ENCODE results near the gene DAAM1.

DNA sequence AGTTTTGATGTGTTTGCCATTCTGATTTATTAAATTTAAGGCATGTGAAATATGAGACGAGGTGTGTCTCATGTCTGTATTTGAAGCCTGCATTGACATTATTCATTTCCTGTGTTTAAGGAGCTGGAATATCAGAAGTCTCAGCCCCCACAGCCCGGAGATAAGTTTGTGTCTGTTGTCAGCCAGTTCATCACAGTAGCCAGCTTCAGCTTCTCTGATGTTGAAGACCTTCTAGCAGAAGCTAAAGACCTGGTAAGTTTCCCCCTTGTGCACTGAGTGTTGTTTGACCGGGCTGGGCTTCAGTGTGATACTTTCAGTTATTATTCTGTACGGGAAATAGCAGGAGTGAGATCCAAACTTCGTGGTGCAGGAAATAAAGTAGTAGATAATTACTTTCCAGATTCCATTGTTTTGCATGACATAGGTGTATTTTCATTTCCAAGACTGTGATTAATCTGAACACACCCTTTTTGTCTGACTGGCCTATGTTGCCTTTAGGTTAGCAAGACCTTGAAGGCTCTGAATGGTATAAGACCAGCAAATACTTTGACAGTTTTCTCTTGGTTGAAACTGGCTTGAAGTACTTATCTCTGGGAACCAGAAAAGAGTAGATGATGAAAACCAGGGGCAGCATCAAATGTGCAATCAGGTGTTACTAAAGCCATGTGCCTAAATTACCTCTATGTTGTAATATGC is 175.2 kb downstream of the DAAM1 start:
- TF ChIP-seq CTCF (conservative IDR thresholded peaks at IDR 0.05 in 1 of 2, IDR thresholded peaks at IDR 0.05 in 1 of 2; ENCODE audit: extremely low read depth in 1 of 2, insufficient read depth in 1 of 2, low read depth in 1 of 2, low read length in 2 of 2) = no peak
- TF ChIP-seq EZH2 (IDR thresholded peaks at IDR 0.05; ENCODE audit: borderline replicate concordance, low read length) = no peak
